GM12872 (cell line): Measurements from ENCODE around the gene ZFR2.

Experiments used
- CTCF ChIP-seq: IDR thresholded peaks from 3 replicates; pipeline ENCODE4 v1.5.1; 2011; ENCODE audit warnings: low read depth, mild to moderate bottlenecking, low read length, moderate library complexity; ENCODE audit not compliant: insufficient read depth

Gene ZFR2

GRCh38 chr19:3808420-3809143, 60.3 kb downstream of the ZFR2 start:
- no peak for TF ChIP-seq CTCF

GRCh38 chr19:3807574-3808354, 61.1 kb downstream of the ZFR2 start:
- no peak for TF ChIP-seq CTCF

- TF ChIP-seq CTCF = no peak
These were observed 61.7 kb downstream of the ZFR2 start for GRCh38 chr19:3807131-3807480.

GRCh38 chr19:3805859-3806258, 63.0 kb downstream of the ZFR2 start:
- no peak for TF ChIP-seq CTCF

- no peak for TF ChIP-seq CTCF
These were observed 64.4 kb downstream of the ZFR2 start for GRCh38 chr19:3804429-3804828.

GRCh38 chr19:3803986-3804385, 64.9 kb downstream of the ZFR2 start:
- no peak for TF ChIP-seq CTCF

- TF ChIP-seq CTCF = no peak
These were observed 65.5 kb downstream of the ZFR2 start for GRCh38 chr19:3803114-3803888.
